IPS DF 19.7 (cell line): Measurements from ENCODE around the gene TRIM37.

ENCODE experiments used
- DNase-seq: peaks from one replicate; pipeline ENCODE4 v3.0.0-alpha.2; 2013; ENCODE audit warnings: low read depth, low spot score

Gene TRIM37

GRCh38 chr17:59038734-59039133 is 67.9 kb downstream of the TRIM37 start:
- no peak for DNase-seq

- no peak for DNase-seq
These were observed 68.7 kb downstream of the TRIM37 start for GRCh38 chr17:59037960-59038359.

DNA sequence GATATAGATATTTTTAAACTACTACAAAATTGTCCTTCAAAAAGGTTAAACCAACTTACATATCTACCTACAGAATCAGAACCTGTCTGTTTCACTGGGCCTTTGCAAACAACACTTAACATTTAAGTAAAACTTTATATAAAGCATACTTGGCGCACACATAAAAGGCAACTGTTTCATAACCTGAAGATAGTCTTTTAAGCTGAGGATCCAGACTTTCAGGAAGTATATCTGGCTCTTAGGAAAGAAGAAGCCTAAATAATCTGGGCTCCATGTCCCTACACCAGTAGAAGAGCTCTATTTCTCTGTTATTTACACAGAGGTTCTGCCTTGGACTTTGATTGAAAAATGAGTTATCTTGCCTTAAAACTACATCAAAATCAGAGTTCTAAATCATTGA is 75.9 kb downstream of the TRIM37 start:
- DNase-seq: no peak

DNA sequence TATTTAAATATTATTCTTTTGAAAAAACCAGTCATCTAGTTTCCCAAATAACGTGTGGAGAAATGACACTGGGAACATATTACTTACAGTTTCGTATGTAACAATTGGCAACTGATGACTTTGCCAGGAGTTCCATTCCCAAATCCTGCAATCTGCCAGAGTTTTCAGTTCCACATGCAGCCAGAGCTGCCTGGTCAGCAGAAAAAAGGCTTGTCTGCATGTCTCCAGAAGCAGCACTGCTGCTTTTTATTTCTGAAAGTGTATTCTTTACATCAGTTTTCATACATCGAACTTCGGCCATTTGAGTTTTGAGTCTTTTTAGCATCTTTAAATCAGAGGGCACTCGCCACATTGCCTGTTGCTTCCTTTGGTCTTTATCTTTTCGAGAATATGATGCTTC is 78.4 kb downstream of the TRIM37 start:
- DNase-seq: no peak

DNA sequence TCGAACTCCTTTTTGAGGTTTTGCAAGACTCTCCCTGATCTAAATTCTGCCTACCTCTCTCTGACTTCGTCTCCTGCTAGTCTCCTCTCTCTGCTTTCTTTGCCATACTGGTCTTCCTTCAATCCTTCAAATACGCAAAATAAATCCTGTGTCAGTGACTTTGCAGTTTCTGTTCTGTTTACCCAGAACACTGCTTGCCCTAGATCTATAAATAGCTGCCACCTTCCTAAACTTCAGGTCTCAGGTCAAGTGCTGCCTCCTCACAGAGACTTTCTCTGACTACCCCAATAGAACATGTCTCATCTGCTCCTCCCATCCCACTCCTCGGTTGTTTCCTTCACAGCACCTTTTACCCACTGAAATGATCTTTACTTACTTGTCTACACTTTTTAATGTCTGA is 78.9 kb downstream of the TRIM37 start:
- DNase-seq: no peak

- no peak for DNase-seq
These were observed 80.3 kb downstream of the TRIM37 start for GRCh38 chr17:59026176-59026939.

- no peak for DNase-seq
These were observed 81.8 kb downstream of the TRIM37 start for GRCh38 chr17:59024916-59025315.

DNA sequence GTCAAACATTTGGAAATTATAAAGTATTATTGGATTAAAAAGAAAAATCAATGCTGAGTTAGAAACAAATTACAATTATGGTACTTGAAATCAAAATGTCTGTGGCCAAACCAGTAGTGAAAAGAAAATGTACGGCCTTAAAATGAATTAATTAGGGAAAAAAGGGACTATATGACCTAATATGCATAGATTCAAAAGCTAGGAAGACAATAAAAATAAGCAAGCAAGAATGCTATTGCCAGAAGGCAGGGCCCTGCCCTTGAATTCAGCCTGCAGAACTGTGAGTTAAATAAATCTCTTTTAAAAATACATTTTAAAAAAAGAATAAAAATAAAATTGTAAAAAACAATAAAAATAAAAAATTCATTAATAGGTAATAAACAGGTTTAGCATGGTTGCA is 88.7 kb downstream of the TRIM37 start:
- no peak for DNase-seq

DNA sequence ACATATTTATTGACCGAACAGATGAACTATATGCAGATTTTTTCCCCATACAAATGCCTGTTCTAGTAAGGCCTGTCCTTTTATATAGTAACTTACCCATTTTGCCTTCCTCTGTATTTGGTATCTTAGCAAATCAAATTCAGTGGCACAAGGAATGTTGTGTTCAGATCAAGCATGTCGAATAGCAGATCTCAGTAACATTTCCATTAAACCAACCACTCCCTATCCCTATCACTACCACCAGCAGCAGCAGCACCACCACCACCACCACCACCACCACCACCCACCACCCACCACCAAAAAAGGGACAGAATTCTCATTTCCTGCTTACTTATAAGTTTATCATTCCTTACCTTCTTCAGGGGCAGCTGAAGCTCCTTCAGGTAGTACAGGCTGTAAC is 94.7 kb downstream of the TRIM37 start:
- DNase-seq: no peak

DNA sequence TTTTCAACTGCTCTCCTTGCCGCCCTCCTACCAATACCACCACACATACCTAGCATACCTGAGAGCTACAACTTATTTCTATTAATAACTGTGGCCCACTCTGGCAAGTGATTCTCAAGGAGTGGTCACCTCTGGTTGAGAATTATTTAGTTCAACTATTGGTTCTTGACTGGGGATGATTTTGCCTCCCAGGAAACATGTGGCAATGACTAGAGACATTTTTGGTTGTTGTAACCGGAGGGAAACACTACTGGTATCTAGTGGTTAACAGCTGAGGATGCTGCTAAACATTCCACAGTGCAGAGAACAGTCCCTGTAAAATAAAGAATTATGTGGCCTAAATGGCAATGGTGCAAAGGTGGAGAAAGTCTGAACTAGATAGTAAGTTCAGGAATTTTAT is 96.7 kb downstream of the TRIM37 start:
- DNase-seq: no peak

- no peak for DNase-seq
These were observed 97.9 kb downstream of the TRIM37 start for GRCh38 chr17:59008737-59009136.

GRCh38 chr17:59007995-59008394 is 98.7 kb downstream of the TRIM37 start:
- no peak for DNase-seq

GRCh38 chr17:59004338-59005111 is 102.2 kb downstream of the TRIM37 start:
- DNase-seq: no peak

DNA sequence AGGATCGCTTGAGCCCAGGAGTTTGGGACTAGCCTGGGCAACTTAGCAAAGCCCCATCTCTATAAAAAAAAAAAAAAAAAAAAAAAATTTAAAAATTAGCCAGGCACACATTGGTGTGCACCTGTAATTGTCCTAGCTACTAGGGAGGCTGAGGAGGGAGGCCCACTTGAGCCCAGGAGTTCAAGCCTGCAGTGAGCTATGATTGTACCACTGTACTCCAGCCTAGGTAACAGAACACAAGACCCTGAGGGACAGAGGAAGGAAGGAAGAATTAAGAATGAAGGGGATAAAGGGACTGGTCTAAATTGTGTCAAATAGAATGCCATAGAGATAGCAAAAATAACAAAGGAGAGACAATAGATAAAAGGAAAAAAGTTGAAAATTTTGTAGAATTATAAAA is 102.8 kb downstream of the TRIM37 start:
- no peak for DNase-seq

- DNase-seq: no peak
These were observed 103.8 kb downstream of the TRIM37 start for GRCh38 chr17:59002848-59003247.

GRCh38 chr17:59002126-59002525 is 104.6 kb downstream of the TRIM37 start:
- DNase-seq: no peak

- no peak for DNase-seq
These were observed 105.4 kb downstream of the TRIM37 start for GRCh38 chr17:59001158-59001814.

- DNase-seq: no peak
These were observed 106.7 kb downstream of the TRIM37 start for GRCh38 chr17:59000022-59000421.

- DNase-seq: no peak
These were observed 107.2 kb downstream of the TRIM37 start for GRCh38 chr17:58999500-58999899.

GRCh38 chr17:58998871-58999270 is 107.8 kb downstream of the TRIM37 start:
- DNase-seq: no peak

GRCh38 chr17:58997756-58998553 is 108.7 kb downstream of the TRIM37 start:
- DNase-seq: no peak

GRCh38 chr17:58996968-58997367 is 109.7 kb downstream of the TRIM37 start:
- no peak for DNase-seq
